ENCODE measurements around the gene COL28A1.

DNA sequence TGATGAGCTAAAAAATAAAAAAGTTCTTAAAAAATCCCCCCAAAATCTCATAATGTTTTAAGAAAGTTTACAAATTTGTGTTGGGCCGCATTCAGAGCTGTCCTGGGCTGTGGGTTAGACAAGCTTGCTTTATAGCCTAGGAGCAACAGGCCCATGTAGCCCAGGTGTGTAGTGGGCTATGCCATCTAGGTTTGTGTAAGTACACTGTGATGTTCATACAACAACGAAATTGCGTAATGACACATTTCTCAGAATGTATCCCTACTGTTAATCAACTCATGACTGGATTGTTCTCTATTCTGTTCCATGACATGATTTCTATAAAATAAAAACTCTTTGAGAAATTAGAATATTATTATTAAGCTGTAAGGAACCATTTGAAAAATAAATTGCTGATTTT, 44.0 kb upstream of the COL28A1 start:
- TF ChIP-seq, protein P1, sequence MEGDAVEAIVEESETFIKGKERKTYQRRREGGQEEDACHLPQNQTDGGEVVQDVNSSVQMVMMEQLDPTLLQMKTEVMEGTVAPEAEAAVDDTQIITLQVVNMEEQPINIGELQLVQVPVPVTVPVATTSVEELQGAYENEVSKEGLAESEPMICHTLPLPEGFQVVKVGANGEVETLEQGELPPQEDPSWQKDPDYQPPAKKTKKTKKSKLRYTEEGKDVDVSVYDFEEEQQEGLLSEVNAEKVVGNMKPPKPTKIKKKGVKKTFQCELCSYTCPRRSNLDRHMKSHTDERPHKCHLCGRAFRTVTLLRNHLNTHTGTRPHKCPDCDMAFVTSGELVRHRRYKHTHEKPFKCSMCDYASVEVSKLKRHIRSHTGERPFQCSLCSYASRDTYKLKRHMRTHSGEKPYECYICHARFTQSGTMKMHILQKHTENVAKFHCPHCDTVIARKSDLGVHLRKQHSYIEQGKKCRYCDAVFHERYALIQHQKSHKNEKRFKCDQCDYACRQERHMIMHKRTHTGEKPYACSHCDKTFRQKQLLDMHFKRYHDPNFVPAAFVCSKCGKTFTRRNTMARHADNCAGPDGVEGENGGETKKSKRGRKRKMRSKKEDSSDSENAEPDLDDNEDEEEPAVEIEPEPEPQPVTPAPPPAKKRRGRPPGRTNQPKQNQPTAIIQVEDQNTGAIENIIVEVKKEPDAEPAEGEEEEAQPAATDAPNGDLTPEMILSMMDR (IDR thresholded peaks at IDR 0.05) = no peak
- no peak for TF ChIP-seq POLR2A (IDR thresholded peaks at IDR 0.05)

Measured in lower leg skin (tissue), 3 donors.